ENCODE results near the gene TMEM63A.

The TMEM63A gene

DNA sequence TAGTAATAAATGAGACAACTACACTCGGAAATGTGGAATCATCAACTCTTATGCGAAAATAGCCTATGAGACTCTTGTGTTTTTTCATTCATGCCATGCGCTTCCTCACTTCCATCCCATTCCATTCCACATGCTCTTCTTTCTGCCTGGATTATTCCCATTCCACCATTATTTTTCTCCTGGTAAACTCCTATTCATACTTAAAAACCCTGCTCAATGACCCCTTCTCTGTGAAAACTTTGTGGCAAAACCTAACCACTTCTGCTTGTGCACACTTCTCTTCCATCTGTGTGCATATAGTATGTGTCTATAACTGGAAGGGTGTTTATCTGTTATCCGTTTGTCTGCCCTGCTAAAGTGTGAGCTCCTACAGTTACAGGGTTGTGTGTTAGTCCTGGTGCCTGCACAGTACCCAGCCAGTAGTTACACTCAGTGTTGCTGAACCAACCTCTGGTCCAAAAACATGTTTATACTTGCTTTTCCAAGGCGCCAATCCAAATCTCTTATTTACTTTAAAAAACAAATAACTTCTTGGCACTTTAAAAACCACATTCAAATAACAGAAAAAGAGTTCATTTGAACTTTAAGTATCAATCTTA, 61.6 kb downstream of the TMEM63A start:
- H4K20me1 ChIP-seq (ENCODE audit: control insufficient read depth, insufficient read depth, low read depth, low read length) = no peaks in the 10 kb centered on the region
- no peaks in the 10 kb centered on the region for H3K27me3 ChIP-seq (ENCODE audit: control insufficient read depth, low read length)
- H3K4me3 ChIP-seq (ENCODE audit: low read length) = no peak overlapping the region
- no peak overlapping the region for H3K4me2 ChIP-seq (ENCODE audit: low read length)
- H3K79me2 ChIP-seq (ENCODE audit: control insufficient read depth, low read length) = no peaks in the 10 kb centered on the region
- TF ChIP-seq, protein P1, sequence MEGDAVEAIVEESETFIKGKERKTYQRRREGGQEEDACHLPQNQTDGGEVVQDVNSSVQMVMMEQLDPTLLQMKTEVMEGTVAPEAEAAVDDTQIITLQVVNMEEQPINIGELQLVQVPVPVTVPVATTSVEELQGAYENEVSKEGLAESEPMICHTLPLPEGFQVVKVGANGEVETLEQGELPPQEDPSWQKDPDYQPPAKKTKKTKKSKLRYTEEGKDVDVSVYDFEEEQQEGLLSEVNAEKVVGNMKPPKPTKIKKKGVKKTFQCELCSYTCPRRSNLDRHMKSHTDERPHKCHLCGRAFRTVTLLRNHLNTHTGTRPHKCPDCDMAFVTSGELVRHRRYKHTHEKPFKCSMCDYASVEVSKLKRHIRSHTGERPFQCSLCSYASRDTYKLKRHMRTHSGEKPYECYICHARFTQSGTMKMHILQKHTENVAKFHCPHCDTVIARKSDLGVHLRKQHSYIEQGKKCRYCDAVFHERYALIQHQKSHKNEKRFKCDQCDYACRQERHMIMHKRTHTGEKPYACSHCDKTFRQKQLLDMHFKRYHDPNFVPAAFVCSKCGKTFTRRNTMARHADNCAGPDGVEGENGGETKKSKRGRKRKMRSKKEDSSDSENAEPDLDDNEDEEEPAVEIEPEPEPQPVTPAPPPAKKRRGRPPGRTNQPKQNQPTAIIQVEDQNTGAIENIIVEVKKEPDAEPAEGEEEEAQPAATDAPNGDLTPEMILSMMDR (IDR thresholded peaks at IDR 0.05; ENCODE audit: low read depth, low read length, poor library complexity, severe bottlenecking) = no peak
- TF ChIP-seq EZH2phosphoT487 (IDR thresholded peaks at IDR 0.05; ENCODE audit: borderline replicate concordance, low read length) = no peak
- no peaks in the 10 kb centered on the region for H3K9me3 ChIP-seq (ENCODE audit: control insufficient read depth, insufficient read depth, low read length)
- H3F3A ChIP-seq (ENCODE audit: control insufficient read depth, insufficient read depth) = no peaks in the 10 kb centered on the region
- H3K27ac ChIP-seq (ENCODE audit: low read depth, low read length) = no peak overlapping the region
- H3K36me3 ChIP-seq (ENCODE audit: control insufficient read depth, low read length) = no peaks in the 10 kb centered on the region
- no peaks in the 10 kb centered on the region for H3K9me2 ChIP-seq (replicated peaks; ENCODE audit: control insufficient read depth, low read length)
- H3K4me1 ChIP-seq (ENCODE audit: control insufficient read depth, low read length) = no peaks in the 10 kb centered on the region

DNA sequence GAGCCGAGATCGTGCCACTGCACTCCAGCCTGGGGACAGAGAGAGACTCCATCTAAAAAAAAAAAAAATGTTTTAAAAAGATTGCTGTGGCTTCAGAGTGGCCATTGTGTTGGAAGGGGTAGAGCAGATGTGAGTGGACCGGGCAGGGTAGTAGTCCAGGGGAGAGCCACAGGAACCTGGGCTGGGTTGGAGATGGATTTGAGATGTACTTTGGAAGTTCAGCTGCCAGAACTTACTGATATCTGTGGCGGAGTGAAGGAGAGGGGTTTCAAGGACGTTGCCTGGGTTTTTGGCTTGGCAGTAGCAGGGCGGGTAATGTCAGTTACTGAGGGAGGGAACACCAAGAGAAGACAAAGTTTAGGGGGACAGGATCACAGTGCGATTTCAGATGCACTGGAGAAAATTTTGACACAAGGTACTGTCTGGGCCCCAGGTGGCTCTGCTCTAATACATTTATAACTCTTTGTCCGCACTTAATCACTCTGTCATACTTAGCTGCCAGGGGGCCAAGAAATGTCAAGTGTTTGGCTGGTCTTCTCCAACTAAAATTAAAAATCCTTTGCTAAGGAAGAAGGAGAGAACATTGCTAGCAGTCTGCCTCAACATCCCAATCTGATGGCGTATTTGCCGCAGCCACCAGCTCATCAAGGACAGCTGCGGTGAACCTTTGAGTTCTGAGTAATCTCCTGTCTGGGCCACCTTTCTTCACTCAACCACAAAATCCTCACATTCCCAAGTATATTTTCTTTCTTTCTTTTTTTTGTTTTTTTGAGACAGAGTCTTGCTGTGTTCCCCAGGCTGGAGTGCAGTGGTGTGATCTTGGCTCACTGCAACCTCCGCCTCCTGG, 62.6 kb downstream of the TMEM63A start:
- no peak for TF ChIP-seq EZH2phosphoT487 (IDR thresholded peaks at IDR 0.05; ENCODE audit: borderline replicate concordance, low read length)
- no peak overlapping the region for H3K4me3 ChIP-seq (ENCODE audit: low read length)
- no peaks in the 10 kb centered on the region for H3F3A ChIP-seq (ENCODE audit: control insufficient read depth, insufficient read depth)
- H3K79me2 ChIP-seq (ENCODE audit: control insufficient read depth, low read length) = no peaks in the 10 kb centered on the region
- no peaks in the 10 kb centered on the region for H3K27me3 ChIP-seq (ENCODE audit: control insufficient read depth, low read length)
- H3K36me3 ChIP-seq (ENCODE audit: control insufficient read depth, low read length) = no peaks in the 10 kb centered on the region
- H3K4me1 ChIP-seq (ENCODE audit: control insufficient read depth, low read length) = no peaks in the 10 kb centered on the region
- no peak overlapping the region for H3K4me2 ChIP-seq (ENCODE audit: low read length)
- no peaks in the 10 kb centered on the region for H4K20me1 ChIP-seq (ENCODE audit: control insufficient read depth, insufficient read depth, low read depth, low read length)
- no peaks in the 10 kb centered on the region for H3K9me2 ChIP-seq (replicated peaks; ENCODE audit: control insufficient read depth, low read length)
- H3K27ac ChIP-seq (ENCODE audit: low read depth, low read length) = no peak overlapping the region
- H3K9me3 ChIP-seq (ENCODE audit: control insufficient read depth, insufficient read depth, low read length) = no peaks in the 10 kb centered on the region

DNA sequence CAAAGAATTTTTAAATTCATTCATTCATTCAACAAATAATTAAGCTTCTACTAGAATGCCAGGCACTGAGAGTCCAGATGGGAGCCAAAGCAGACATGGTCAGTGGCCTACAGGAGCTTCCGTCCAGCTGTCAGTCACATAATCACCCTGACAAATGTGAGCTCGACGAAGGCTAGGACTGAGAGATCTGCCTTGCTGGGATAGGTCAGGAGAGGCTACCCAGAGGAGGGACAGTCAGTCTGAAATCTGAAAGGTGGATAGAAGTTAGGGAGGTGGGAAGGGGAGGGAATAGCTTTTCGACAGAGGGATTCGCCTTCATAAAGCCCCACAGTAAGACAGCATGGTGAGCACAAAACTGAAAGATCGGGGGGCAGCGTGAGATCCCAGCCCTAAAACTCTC, 64.0 kb downstream of the TMEM63A start:
- Histone ChIP-seq H3K4me1 (ENCODE audit: control insufficient read depth, low read length) (no peaks in the 10 kb centered on the region), H3K4me2 (ENCODE audit: low read length) (no peak overlapping the region), H3F3A (ENCODE audit: control insufficient read depth, insufficient read depth) (no peaks in the 10 kb centered on the region), H3K27ac (ENCODE audit: low read depth, low read length) (no peak overlapping the region), H3K9me2 (replicated peaks; ENCODE audit: control insufficient read depth, low read length) (no peaks in the 10 kb centered on the region), H3K9me3 (ENCODE audit: control insufficient read depth, insufficient read depth, low read length) (no peaks in the 10 kb centered on the region), H3K4me3 (ENCODE audit: low read length) (no peak overlapping the region), H3K36me3 (ENCODE audit: control insufficient read depth, low read length) (no peaks in the 10 kb centered on the region), H4K20me1 (ENCODE audit: control insufficient read depth, insufficient read depth, low read depth, low read length) (no peaks in the 10 kb centered on the region), H3K79me2 (ENCODE audit: control insufficient read depth, low read length) (no peaks in the 10 kb centered on the region), H3K27me3 (ENCODE audit: control insufficient read depth, low read length) (no peaks in the 10 kb centered on the region)
- TF ChIP-seq EZH2phosphoT487 (IDR thresholded peaks at IDR 0.05; ENCODE audit: borderline replicate concordance, low read length) = no peak
- TF ChIP-seq, protein P1 (IDR thresholded peaks at IDR 0.05; ENCODE audit: low read depth, low read length, poor library complexity, severe bottlenecking) = no peak

DNA sequence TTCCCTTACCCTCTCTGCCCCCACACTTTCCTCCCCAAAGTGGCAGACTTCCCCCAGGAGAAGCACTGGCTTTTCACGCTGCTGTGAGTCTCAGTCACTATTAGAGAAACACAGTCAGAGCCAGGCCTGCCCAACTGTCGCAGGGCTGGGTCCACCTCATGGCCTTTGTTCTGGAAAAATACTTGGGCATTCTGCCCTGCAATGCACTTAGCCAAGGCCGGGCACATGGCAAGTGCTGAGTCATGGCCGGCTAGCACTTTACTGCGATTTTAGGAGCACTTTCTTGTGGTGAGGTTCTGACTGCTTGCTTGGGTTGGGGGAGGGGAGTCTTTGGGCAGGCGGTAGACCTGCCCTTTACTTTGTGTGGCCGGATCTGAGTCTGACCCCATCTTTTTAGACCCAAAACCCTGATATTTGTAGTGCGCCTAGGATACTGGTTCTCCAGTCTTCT, 64.5 kb downstream of the TMEM63A start:
- Histone ChIP-seq H3K27me3 (ENCODE audit: control insufficient read depth, low read length) (no peaks in the 10 kb centered on the region), H3K27ac (ENCODE audit: low read depth, low read length) (no peak overlapping the region), H3K9me3 (ENCODE audit: control insufficient read depth, insufficient read depth, low read length) (no peaks in the 10 kb centered on the region), H3K9me2 (replicated peaks; ENCODE audit: control insufficient read depth, low read length) (no peaks in the 10 kb centered on the region), H3K4me1 (ENCODE audit: control insufficient read depth, low read length) (no peaks in the 10 kb centered on the region), H3K79me2 (ENCODE audit: control insufficient read depth, low read length) (no peaks in the 10 kb centered on the region), H3F3A (ENCODE audit: control insufficient read depth, insufficient read depth) (no peaks in the 10 kb centered on the region), H4K20me1 (ENCODE audit: control insufficient read depth, insufficient read depth, low read depth, low read length) (no peaks in the 10 kb centered on the region), H3K4me3 (ENCODE audit: low read length) (no peak overlapping the region), H3K4me2 (ENCODE audit: low read length) (no peak overlapping the region), H3K36me3 (ENCODE audit: control insufficient read depth, low read length) (no peaks in the 10 kb centered on the region)
- TF ChIP-seq, protein P1 (IDR thresholded peaks at IDR 0.05; ENCODE audit: low read depth, low read length, poor library complexity, severe bottlenecking) = no peak
- no peak for TF ChIP-seq EZH2phosphoT487 (IDR thresholded peaks at IDR 0.05; ENCODE audit: borderline replicate concordance, low read length)

Data from DOHH2 (cell line).